K562 (cell line): ENCODE results near the gene ERMARD. TPM values are rescaled to one million over a fixed set of nuclear protein-coding genes. Genes with fewer than 3 reads are reported as not detected.

ENCODE experiments used
- ATAC-seq: fragments of 200-7000 bp; cut with Tn5 transposase; 3 replicates; pipeline ENCODE4 v1.9.1; 2020; ENCODE audit warnings: moderate library complexity
- BruUV-seq: library from RNA; stranded (reverse); fragments of 400-500 nt; replicated peaks from 2 replicates; lab custom pipeline; 2021; lab: Mats Ljungman, UMichigan
- CTCF ChIA-PET: fragments of 300-600 bp; formaldehyde crosslinking; extraction: SDS; loops from one replicate; lab custom pipeline; 2021; ENCODE audit warnings: low intra/inter-chr PET ratio; lab: Yijun Ruan, JAX
- POLR2A ChIA-PET: fragments of 300-600, 350-650 bp; sonication (Branson Sonifier 250); formaldehyde crosslinking; extraction: SDS; loops from one replicate; lab custom pipeline; 2021; ENCODE audit warnings: antibody characterized with exemption, inconsistent platforms; lab: Yijun Ruan, JAX
- DNase-seq, 4 experiments: peaks; one replicate each; pipeline versions ENCODE4 v3.0.0 to v3.0.0-alpha.2; 2011 to 2018; ENCODE audit warnings: low spot score in 3 of 4, mixed read lengths in 3 of 4; ENCODE audit errors: extremely low read depth in 1 of 4
- FAIRE-seq: peaks from 2 replicates; lab custom pipeline; 2011; peaks lifted over from hg19 to GRCh38; lab: Jason Lieb, UNC
- H2AFZ ChIP-seq: 2 replicates; pipeline ENCODE4 v1.6.0; 2011; ENCODE audit warnings: low read depth, low read length, control low read depth, inconsistent platforms
- H3K27ac ChIP-seq: fragments of 200-600 bp; 3 replicates; pipeline ENCODE4 v1.8.0; 2011; ENCODE audit warnings: low read depth, mild to moderate bottlenecking, control low read depth, inconsistent platforms, low read length, moderate library complexity, mixed read lengths; ENCODE audit errors: extremely low read depth
- H3K27me3 ChIP-seq, 2 experiments: fragments of 300-600 bp in 1 of 2; 2 replicates in 1 of 2; 3 replicates in 1 of 2; pipeline versions ENCODE4 v1.6.0 to v1.8.0; 2011; ENCODE audit warnings: inconsistent platforms in 2 of 2, low read length in 2 of 2, mild to moderate bottlenecking in 1 of 2, mixed read lengths in 1 of 2, moderate library complexity in 1 of 2; ENCODE audit not compliant: control insufficient read depth in 2 of 2, insufficient read depth in 2 of 2
- H3K36me3 ChIP-seq: fragments of 300-600 bp; 3 replicates; pipeline ENCODE4 v1.8.0; 2011; ENCODE audit warnings: mild to moderate bottlenecking, low read length, inconsistent platforms; ENCODE audit not compliant: control insufficient read depth, insufficient read depth
- H3K4me1 ChIP-seq, 2 experiments: fragments of 200-600 bp in 1 of 2; replicated peaks in 1 of 2; 2 replicates in 1 of 2; 3 replicates in 1 of 2; pipeline versions ENCODE4 v1.5.1 to v1.8.0; 2011; ENCODE audit warnings: inconsistent platforms in 2 of 2, low read length in 2 of 2, mild to moderate bottlenecking in 1 of 2, mixed read lengths in 1 of 2, moderate library complexity in 1 of 2; ENCODE audit not compliant: control insufficient read depth in 2 of 2, insufficient read depth in 2 of 2
- H3K4me2 ChIP-seq: 2 replicates; pipeline ENCODE4 v1.6.1; 2011; ENCODE audit warnings: low read length, control low read depth, inconsistent platforms, mixed read lengths; ENCODE audit not compliant: insufficient read depth
- H3K4me3 ChIP-seq: fragments of 200-600 bp; sonication (generic), shearing (Covaris generic); 2 replicates; pipeline ENCODE4 v1.5.1; 2016; ENCODE audit warnings: control low read depth, inconsistent platforms
- H3K79me2 ChIP-seq: fragments of 200-600 bp; 3 replicates; pipeline ENCODE4 v1.8.0; 2011; ENCODE audit warnings: low read length, inconsistent platforms; ENCODE audit not compliant: control insufficient read depth, insufficient read depth
- H3K9ac ChIP-seq, 2 experiments: 2 replicates each; pipeline versions ENCODE4 v1.6.0 to v1.6.1; 2011; ENCODE audit warnings: low read depth in 2 of 2, low read length in 2 of 2, control low read depth in 1 of 2, inconsistent platforms in 1 of 2, mild to moderate bottlenecking in 1 of 2, mixed read lengths in 1 of 2; ENCODE audit not compliant: insufficient read depth in 1 of 2
- H3K9me1 ChIP-seq: one replicate; pipeline ENCODE4 v1.6.0; 2011; ENCODE audit warnings: inconsistent platforms, mild to moderate bottlenecking, low read length, moderate library complexity; ENCODE audit not compliant: control insufficient read depth, insufficient read depth
- H3K9me3 ChIP-seq: replicated peaks from 2 replicates; pipeline ENCODE4 v1.5.1; 2011; ENCODE audit warnings: low read depth, low read length, inconsistent platforms; ENCODE audit not compliant: control insufficient read depth, insufficient read depth
- H4K20me1 ChIP-seq: replicated peaks from 2 replicates; pipeline ENCODE4 v1.6.1; 2011; ENCODE audit warnings: low read length, inconsistent platforms, mixed read lengths; ENCODE audit not compliant: control insufficient read depth, insufficient read depth
- TAF9B ChIP-seq: fragments of 450-650 bp; IDR thresholded peaks from 2 replicates; pipeline ENCODE4 v1.6.1; 2018; ENCODE audit warnings: mild to moderate bottlenecking; ENCODE audit not compliant: partially characterized antibody
- XRCC4 ChIP-seq: IDR thresholded peaks from one replicate; pipeline ENCODE4 v1.6.1; 2011; ENCODE audit not compliant: insufficient read depth, insufficient read length; ENCODE audit errors: extremely low read depth
- ZNF407 ChIP-seq: fragments of 450-650 bp; IDR thresholded peaks from 2 replicates; pipeline ENCODE4 v1.6.1; 2016; ENCODE audit warnings: low read depth
- ZNF449 ChIP-seq: fragments of 250-450 bp; sonication (Bioruptor Pico); IDR thresholded peaks from 2 replicates; pipeline ENCODE4 v1.8.0; 2022; ENCODE audit warnings: moderate library complexity, mild to moderate bottlenecking, inconsistent platforms
- in situ Hi-C: fragments of 300-500 bp; cut with MboI; formaldehyde crosslinking; loops from 4 replicates; pipeline ENCODE4 v1.15.0; 2018; ENCODE audit warnings: inconsistent platforms, mixed read lengths
- intact Hi-C: fragments of 100-400 bp; cut with micrococcal nuclease; formaldehyde crosslinking; loops from 2 replicates; pipeline ENCODE4 v1.14.2; 2022
- polyA plus RNA-seq, 8 experiments: library from polyadenylated mRNA; depleted of rRNA in 4 of 8; stranded (reverse) in 5 of 8; unstranded in 3 of 8; fragments of >200 nt; fragmentation: Nextera tagmentation in 2 of 8; fragmentation: Illumina TruSeq in 1 of 8; extraction: Ambion mirVana in 2 of 8; extraction: Trizol in 1 of 8; gene quantifications; 2 replicates each; pipeline versions ENCODE4 v1.2.1 to v1.2.3, GENCODE V29; 2011 to 2014; ENCODE audit warnings: inconsistent platforms in 1 of 8, missing spikeins in 1 of 8
- total RNA-seq, 7 experiments: library from RNA; depleted of rRNA in 6 of 7; stranded (reverse); fragments of >200 nt in 6 of 7; fragmentation: Illumina TruSeq in 2 of 7; extraction: Trizol in 2 of 7; gene quantifications; 2 replicates each; pipeline versions ENCODE4 v1.2.1 to v1.2.3, GENCODE V29; 2011 to 2021; ENCODE audit warnings: low replicate concordance in 1 of 7

ERMARD gene
- total and polyA plus RNA-seq, 9 of the 15 experiments (the other 6 are each of a cell fraction or from before 2014, with no cell fraction given) = 14.5 to 68.6 (median 27.7) TPM

- no peak for TF ChIP-seq ZNF407
Measured at GRCh38 chr6:169738976-169739529, 12.4 kb upstream of the ERMARD start (continued).

- TF ChIP-seq ZNF449 (no peak), TAF9B (no peak), XRCC4 (no peak)
- no peak for FAIRE-seq
- no peaks in the 10 kb centered on the region for H3K9me1 ChIP-seq
- no peak overlapping the region for H3K4me2 ChIP-seq
- peak; percentile 28; the same call in 2 of the 3 replicates for ATAC-seq
- peaks cover 3% of the 10 kb centered on the region; the same call in 1 of the 2 replicates for H3K9me3 ChIP-seq
- no peak overlapping the region for H3K27ac ChIP-seq
- no peak overlapping the region for H3K4me3 ChIP-seq
- H3K4me1 ChIP-seq = no peaks in the 10 kb centered on the region
- no peaks in the 10 kb centered on the region for H4K20me1 ChIP-seq
- no peaks in the 10 kb centered on the region for H3K36me3 ChIP-seq
- POLR2A ChIA-PET = interaction anchor here (0.5 to 2.7 kb wide), 7 partner anchors 10 to 914 kb away, joined by 3 to 27 read pairs (median 4); partner anchors contain the start of genes C6orf120, DYNLT2, ERMARD and WDR27
- DNase-seq = no peak
- BruUV-seq = no TSS peak
- intact Hi-C loops (no loop called here), in situ Hi-C loops (no loop called here)
- 0 out of 2 replicates have a peak overlapping the region, but pooled peaks have one; percentile 22 for H2AFZ ChIP-seq
- CTCF ChIA-PET = no interaction called here
- H3K9ac ChIP-seq = no peak overlapping the region
- H3K27me3 ChIP-seq = no peaks in the 10 kb centered on the region
- H3K79me2 ChIP-seq = no peaks in the 10 kb centered on the region
Measured at GRCh38 chr6:169741344-169741743, 10.1 kb upstream of the ERMARD start.
